Body of pancreas (tissue), 4 donors: ENCODE measurements around the gene TBL1X.

ENCODE experiments used
- CTCF ChIP-seq, 7 experiments: fragments of 450-650 bp in 4 of 7; fragments of 200-600 bp in 3 of 7; sonication (generic) in 3 of 7; IDR thresholded peaks; one replicate each; pipeline ENCODE4 v1.5.1; 2016 to 2019; ENCODE audit warnings: antibody characterized with exemption in 7 of 7
- POLR2A ChIP-seq, 3 donors: fragments of 450-650 bp; IDR thresholded peaks; one replicate each; pipeline ENCODE4 v1.6.1; 2016; ENCODE audit warnings: antibody characterized with exemption in 3 of 3, mild to moderate bottlenecking in 2 of 3

GRCh38 chrX:9595174-9595573, 130.3 kb downstream of the TBL1X start:
- TF ChIP-seq CTCF (IDR thresholded peaks at IDR 0.05) (no peak), POLR2A (IDR thresholded peaks at IDR 0.05) (no peak)
